ENCODE measurements around the gene TTC13. TPM values are rescaled to one million over a fixed set of nuclear protein-coding genes. Genes with fewer than 3 reads are reported as not detected.

Gene TTC13
- polyA plus RNA-seq, 1 of the 3 experiments (the other 2 are of a cell fraction), result 5.5 TPM

DNA sequence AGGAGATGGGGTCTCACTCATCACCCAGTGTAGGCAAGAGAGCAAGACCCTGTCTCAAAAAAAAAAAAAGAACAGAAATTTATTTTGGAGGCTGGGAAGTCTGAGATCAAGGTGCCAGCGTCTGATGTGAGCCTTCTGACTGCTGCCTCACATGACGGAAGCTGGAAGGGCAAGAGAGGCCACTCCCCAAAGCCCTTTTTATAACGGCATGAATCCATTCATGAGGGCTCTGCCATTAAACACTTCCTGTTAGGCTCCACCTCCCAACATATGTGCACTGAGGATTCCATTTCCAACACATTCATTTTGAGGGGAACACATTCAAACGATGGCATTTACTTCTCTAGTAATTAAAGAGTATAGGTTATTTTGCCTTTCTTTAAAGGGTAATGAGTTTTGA is 59.5 kb downstream of the TTC13 start:
- POLR2A ChIA-PET, result no interaction called here
- no peaks in the 10 kb centered on the region for H3K79me2 ChIP-seq (ENCODE audit: insufficient read depth)
- no peak overlapping the region for H3K9ac ChIP-seq
- 66% methylated on average over 4 of the region's 4 CpGs for WGBS (ENCODE audit: low lambda C conversion rate)
- H4K20me1 ChIP-seq (ENCODE audit: insufficient read depth), result no peaks in the 10 kb centered on the region
- no peak overlapping the region for H3K4me2 ChIP-seq
- TF ChIP-seq SMC3 (IDR thresholded peaks at IDR 0.05; ENCODE audit: low read depth, low read length) (no peak), GATA2 (CRISPR knock-in tag; IDR thresholded peaks at IDR 0.05) (no peak), ELF1 (IDR thresholded peaks at IDR 0.05) (no peak), CHD2 (IDR thresholded peaks at IDR 0.05; ENCODE audit: low read length, partially characterized antibody) (no peak), TAF1 (IDR thresholded peaks at IDR 0.05; ENCODE audit: borderline replicate concordance, low read depth, low read length) (no peak), RXRA (IDR thresholded peaks at IDR 0.05; ENCODE audit: borderline replicate concordance, low read depth) (no peak), SIN3A (IDR thresholded peaks at IDR 0.05; ENCODE audit: borderline replicate concordance, low read depth, low read length) (no peak), EZH2phosphoT487 (IDR thresholded peaks at IDR 0.05; ENCODE audit: borderline replicate concordance, low read depth) (no peak), TEAD4 (IDR thresholded peaks at IDR 0.05; ENCODE audit: borderline replicate concordance, insufficient read depth) (no peak), RAD21 (IDR thresholded peaks at IDR 0.05; ENCODE audit: low read length) (no peak), JUND (IDR thresholded peaks at IDR 0.05) (no peak), EP300 (IDR thresholded peaks at IDR 0.05; ENCODE audit: borderline replicate concordance in 1 of 2, low read depth in 1 of 2, low read length in 1 of 2) (no peak)
- peaks cover 4% of the 10 kb centered on the region for H3F3A ChIP-seq (replicated peaks; ENCODE audit: insufficient read depth)
- no peak overlapping the region for H2AFZ ChIP-seq (ENCODE audit: low read depth)
- no peak overlapping the region for H3K4me3 ChIP-seq (ENCODE audit: low read depth in 2 of 2, low read length in 1 of 2)
- H3K9me3 ChIP-seq, result no peaks in the 10 kb centered on the region
- H3K27me3 ChIP-seq (ENCODE audit: insufficient read depth), result no peaks in the 10 kb centered on the region
- H3K36me3 ChIP-seq (replicated peaks in 1 of 2; ENCODE audit: control insufficient read depth in 1 of 2, insufficient read depth in 2 of 2, low read length in 1 of 2), result peaks cover 3 to 53% of the 10 kb centered on the region in 2 experiments
- H3K4me1 ChIP-seq (ENCODE audit: control insufficient read depth in 1 of 2, insufficient read depth in 2 of 2, low read depth in 1 of 2, low read length in 1 of 2), result no peaks in the 10 kb centered on the region
- no peak overlapping the region for H3K27ac ChIP-seq (ENCODE audit: low read depth in 2 of 2, low read length in 1 of 2)
- H3K9me2 ChIP-seq, result no peaks in the 10 kb centered on the region
- no peak for DNase-seq
- CTCF ChIA-PET, result interaction anchor here (1.5 to 5.5 kb wide), 2 partner anchors 8 to 292 kb away, joined by 3 to 31 read pairs; no protein-coding TSS in a partner anchor

DNA sequence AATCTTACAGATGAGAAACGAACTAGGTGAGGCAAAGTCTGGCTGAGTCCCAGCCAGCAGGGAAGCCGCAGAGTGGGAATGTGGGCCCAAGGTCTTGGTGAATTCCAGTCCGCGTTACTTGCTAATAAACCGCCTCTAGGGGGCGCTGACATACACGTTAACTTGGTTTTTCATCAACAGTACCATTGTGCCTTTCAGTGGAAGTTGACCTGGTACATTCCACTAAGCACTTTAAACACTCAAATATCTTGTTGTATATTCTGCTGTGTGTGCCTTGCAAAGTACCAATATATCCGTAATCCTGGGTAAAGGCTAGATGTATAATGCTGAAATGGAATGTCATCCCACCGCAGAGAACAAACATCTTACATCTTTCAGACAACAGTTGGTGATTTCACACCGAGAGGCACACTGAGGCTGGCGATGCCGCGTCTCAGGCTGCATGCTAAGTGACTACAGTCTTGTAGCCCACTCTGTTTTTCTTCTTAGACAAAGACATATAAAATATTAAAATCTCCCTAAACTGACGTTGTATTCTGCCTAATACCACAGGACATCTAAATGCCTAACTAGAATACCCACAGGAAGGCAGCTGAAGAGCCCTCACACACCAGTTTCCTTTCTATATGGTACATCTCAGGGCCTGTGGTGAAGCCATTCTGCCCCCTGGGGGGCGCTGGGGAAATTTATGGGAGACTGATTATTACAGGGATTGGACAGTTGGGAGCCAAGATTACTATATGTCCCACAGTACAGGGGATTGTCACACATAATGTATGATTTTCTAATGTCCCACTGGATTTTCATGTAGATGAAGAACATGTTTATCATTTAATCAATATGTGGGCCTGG is 61.2 kb downstream of the TTC13 start:
- peaks cover 0 to 48% of the 10 kb centered on the region in 2 experiments for H3K36me3 ChIP-seq (replicated peaks in 1 of 2; ENCODE audit: control insufficient read depth in 1 of 2, insufficient read depth in 2 of 2, low read length in 1 of 2)
- no peaks in the 10 kb centered on the region for H3K9me3 ChIP-seq
- H3K4me1 ChIP-seq (ENCODE audit: control insufficient read depth in 1 of 2, insufficient read depth in 2 of 2, low read depth in 1 of 2, low read length in 1 of 2), result no peaks in the 10 kb centered on the region
- ChIA-PET CTCF (interaction anchor here (0.6 to 5.5 kb wide), 18 partner anchors 10 to 294 kb away, joined by 3 to 31 read pairs (median 4); no protein-coding TSS in a partner anchor), POLR2A (no interaction called here)
- H3K27me3 ChIP-seq (ENCODE audit: insufficient read depth), result no peaks in the 10 kb centered on the region
- no peaks in the 10 kb centered on the region for H4K20me1 ChIP-seq (ENCODE audit: insufficient read depth)
- H3K9ac ChIP-seq, result no peak overlapping the region
- H3K79me2 ChIP-seq (ENCODE audit: insufficient read depth), result no peaks in the 10 kb centered on the region
- 58% methylated on average over 15 of the region's 15 CpGs for WGBS (ENCODE audit: low lambda C conversion rate)
- no peak overlapping the region; a peak in 1 of 4 replicates for H3K4me3 ChIP-seq (ENCODE audit: low read depth in 2 of 2, low read length in 1 of 2)
- no peak overlapping the region for H2AFZ ChIP-seq (ENCODE audit: low read depth)
- no peak overlapping the region for H3K4me2 ChIP-seq
- no peaks in the 10 kb centered on the region for H3K9me2 ChIP-seq
- H3F3A ChIP-seq (replicated peaks; ENCODE audit: insufficient read depth), result peaks cover 4% of the 10 kb centered on the region
- H3K27ac ChIP-seq (ENCODE audit: low read depth in 2 of 2, low read length in 1 of 2), result no peak overlapping the region
- DNase-seq, result peak; percentile 66
- peak; percentile 68 for TF ChIP-seq CTCF (IDR thresholded peaks at IDR 0.05)
- peak; percentile 69 for TF ChIP-seq SMC3 (IDR thresholded peaks at IDR 0.05; ENCODE audit: low read depth, low read length)
- TF ChIP-seq RAD21 (IDR thresholded peaks at IDR 0.05; ENCODE audit: low read length), result peak; percentile 72
- no peak for TF ChIP-seq TAF1 (IDR thresholded peaks at IDR 0.05; ENCODE audit: borderline replicate concordance, low read depth, low read length)

All from SK-N-SH (cell line).